CD4-positive, CD25-positive, alpha-beta regulatory T cell (primary cell): ENCODE results near the gene PDRG1. TPM values are rescaled to one million over a fixed set of nuclear protein-coding genes. Genes with fewer than 3 reads are reported as not detected.
"Not testable (repeated sequence)": the region's sequence is repeated elsewhere in the genome, so short reads cannot be mapped to it uniquely, and the experiment has no call there.

ENCODE experiments used
- ATAC-seq, 2 donors: fragments of 150-1000 bp; cut with Tn5 transposase; one replicate each; pipeline ENCODE4 v1.10.0; 2021; ENCODE audit warnings: low read depth in 2 of 2, moderate number of reproducible peaks in 2 of 2, moderate library complexity in 1 of 2
- DNase-seq, 3 donors: peaks; one replicate each; pipeline versions ENCODE4 v3.0.0 to v3.0.0-alpha.2; 2012 to 2022; ENCODE audit warnings: mixed read lengths in 1 of 3
- H3K27ac ChIP-seq: one replicate; pipeline ENCODE4 v1.7.0; 2013; ENCODE audit warnings: mild to moderate bottlenecking, low read length; ENCODE audit not compliant: insufficient read depth, poor library complexity, severe bottlenecking
- H3K27me3 ChIP-seq: one replicate; pipeline ENCODE4 v1.7.0; 2013; ENCODE audit warnings: low read length; ENCODE audit not compliant: control insufficient read depth, insufficient read depth
- H3K36me3 ChIP-seq: one replicate; pipeline ENCODE4 v1.7.0; 2013; ENCODE audit warnings: mild to moderate bottlenecking, low read length, moderate library complexity; ENCODE audit not compliant: control insufficient read depth, insufficient read depth
- H3K4me1 ChIP-seq: 2 replicates; pipeline ENCODE4 v1.7.0; 2013; ENCODE audit warnings: mild to moderate bottlenecking, low read length; ENCODE audit not compliant: insufficient read depth, control insufficient read depth, poor library complexity, severe bottlenecking
- H3K4me3 ChIP-seq: one replicate; pipeline ENCODE4 v1.7.0; 2013; ENCODE audit warnings: low read depth, mild to moderate bottlenecking, low read length, moderate library complexity
- H3K9me3 ChIP-seq, 2 experiments: 1 replicate in 1 of 2; 2 replicates in 1 of 2; pipeline ENCODE4 v1.7.0; 2013; ENCODE audit warnings: low read length in 2 of 2, mild to moderate bottlenecking in 1 of 2, moderate library complexity in 1 of 2; ENCODE audit not compliant: control insufficient read depth in 2 of 2
- H3K27ac Mint-ChIP-seq, 3 donors: one replicate each; pipeline ENCODE4 v1.8.0; 2020 to 2022; ENCODE audit warnings: mild to moderate bottlenecking in 3 of 3, mixed read lengths in 3 of 3, moderate library complexity in 2 of 3
- H3K27me3 Mint-ChIP-seq: one replicate; pipeline ENCODE4 v1.8.0; 2022; ENCODE audit warnings: mild to moderate bottlenecking, mixed read lengths
- H3K36me3 Mint-ChIP-seq: one replicate; pipeline ENCODE4 v1.8.0; 2020; ENCODE audit warnings: mixed read lengths
- H3K4me1 Mint-ChIP-seq, 4 donors: one replicate each; pipeline ENCODE4 v1.8.0; 2020 to 2022; ENCODE audit warnings: mixed read lengths in 4 of 4, mild to moderate bottlenecking in 1 of 4
- H3K4me3 Mint-ChIP-seq, 4 donors: one replicate each; pipeline ENCODE4 v1.8.0; 2020 to 2022; ENCODE audit warnings: mild to moderate bottlenecking in 4 of 4, mixed read lengths in 4 of 4, moderate library complexity in 3 of 4
- H3K9me3 Mint-ChIP-seq, 7 donors: one replicate each; pipeline ENCODE4 v1.8.0; 2020 to 2022; ENCODE audit warnings: mixed read lengths in 7 of 7, mild to moderate bottlenecking in 3 of 7, moderate library complexity in 2 of 7
- polyA plus RNA-seq, 4 donors: library from polyadenylated mRNA; unstranded; fragments of 300-500 nt; fragmentation: Illumina TruSeq; gene quantifications; one replicate each; pipeline ENCODE4 v1.2.3, GENCODE V29; 2021
- total RNA-seq: library from RNA; stranded (reverse); gene quantifications from one replicate; pipeline ENCODE4 v1.2.3, GENCODE V29; 2022

Gene PDRG1
- total and polyA plus RNA-seq, 5 donors from 2014 or later, result 10.3 to 27.6 (median 19.3) TPM

- Histone ChIP-seq H3K36me3 (no peaks in the 10 kb centered on the region), H3K4me3 (no peak overlapping the region), H3K27me3 (no peaks in the 10 kb centered on the region), H3K9me3 (no peaks in the 10 kb centered on the region), H3K27ac (no peak overlapping the region), H3K4me1 (no peaks in the 10 kb centered on the region)
- Mint-ChIP-seq H3K36me3 (no peaks in the 10 kb centered on the region), H3K27me3 (peaks cover 13% of the 10 kb centered on the region), H3K27ac (no peak overlapping the region), H3K9me3 (peaks cover 0 to 1% (median 0%) of the 10 kb centered on the region in 7 donors), H3K4me3 (no peak overlapping the region), H3K4me1 (no peaks in the 10 kb centered on the region)
- DNase-seq (no peak), ATAC-seq (no peak)
These were observed 17.4 kb downstream of the PDRG1 start for GRCh38 chr20:31934491-31934890.

- Histone ChIP-seq H3K27me3 (no peaks in the 10 kb centered on the region), H3K36me3 (no peaks in the 10 kb centered on the region), H3K4me3 (no peak overlapping the region), H3K27ac (no peak overlapping the region), H3K9me3 (no peaks in the 10 kb centered on the region), H3K4me1 (no peaks in the 10 kb centered on the region)
- Mint-ChIP-seq H3K4me1 (no peaks in the 10 kb centered on the region), H3K27me3 (peaks cover 17% of the 10 kb centered on the region), H3K4me3 (no peak overlapping the region), H3K36me3 (no peaks in the 10 kb centered on the region), H3K9me3 (peaks cover 0 to 1% (median 0%) of the 10 kb centered on the region in 7 donors), H3K27ac (no peak overlapping the region)
- DNase-seq (no peak), ATAC-seq (no peak)
These were observed 18.1 kb downstream of the PDRG1 start for GRCh38 chr20:31933698-31934097.

- no peak overlapping the region for H3K4me3 ChIP-seq
- H3K4me1 Mint-ChIP-seq, result no peaks in the 10 kb centered on the region
- H3K27me3 Mint-ChIP-seq, result peaks cover 32% of the 10 kb centered on the region
- ATAC-seq (no peak), DNase-seq (no peak)
- no peak overlapping the region for H3K27ac ChIP-seq
- H3K4me1 ChIP-seq, result no peaks in the 10 kb centered on the region
- peaks cover 1% of the 10 kb centered on the region for H3K27me3 ChIP-seq
- no peak overlapping the region for H3K4me3 Mint-ChIP-seq
- H3K36me3 ChIP-seq, result no peaks in the 10 kb centered on the region
- peak overlapping the region in 1 of 3 donors; percentile 75 for H3K27ac Mint-ChIP-seq
- peaks cover 0 to 1% (median 0%) of the 10 kb centered on the region in 7 donors for H3K9me3 Mint-ChIP-seq
- no peaks in the 10 kb centered on the region for H3K9me3 ChIP-seq
- no peaks in the 10 kb centered on the region for H3K36me3 Mint-ChIP-seq
These were observed 21.1 kb downstream of the PDRG1 start for GRCh38 chr20:31930779-31931178.

- not testable (repeated sequence) for H3K27ac ChIP-seq, H3K27ac Mint-ChIP-seq, H3K9me3 Mint-ChIP-seq, H3K4me3 Mint-ChIP-seq, ATAC-seq, H3K36me3 ChIP-seq, H3K4me1 ChIP-seq, H3K9me3 ChIP-seq, DNase-seq, H3K36me3 Mint-ChIP-seq, H3K4me3 ChIP-seq, H3K4me1 Mint-ChIP-seq, H3K27me3 ChIP-seq
- H3K27me3 Mint-ChIP-seq, result peaks cover 39% of the 10 kb centered on the region
These were observed 22.2 kb downstream of the PDRG1 start for GRCh38 chr20:31929631-31930030.

- Histone ChIP-seq H3K4me3 (no peak overlapping the region), H3K36me3 (no peaks in the 10 kb centered on the region), H3K27me3 (peaks cover 1% of the 10 kb centered on the region), H3K9me3 (no peaks in the 10 kb centered on the region), H3K4me1 (no peaks in the 10 kb centered on the region), H3K27ac (no peak overlapping the region)
- Mint-ChIP-seq H3K9me3 (peaks cover 0 to 3% (median 0%) of the 10 kb centered on the region in 7 donors), H3K4me3 (no peak overlapping the region), H3K4me1 (no peaks in the 10 kb centered on the region), H3K36me3 (no peaks in the 10 kb centered on the region), H3K27me3 (peaks cover 38% of the 10 kb centered on the region), H3K27ac (no peak overlapping the region)
- ATAC-seq (no peak), DNase-seq (no peak)
These were observed 24.2 kb downstream of the PDRG1 start for GRCh38 chr20:31927627-31928159.

GRCh38 chr20:31926493-31926892 is 25.4 kb downstream of the PDRG1 start:
- no peak for DNase-seq
- no peak overlapping the region for H3K27ac Mint-ChIP-seq
- H3K9me3 Mint-ChIP-seq, result peaks cover 0 to 2% (median 0%) of the 10 kb centered on the region in 7 donors
- no peak overlapping the region for H3K4me3 ChIP-seq
- no peaks in the 10 kb centered on the region for H3K36me3 Mint-ChIP-seq
- H3K36me3 ChIP-seq, result no peaks in the 10 kb centered on the region
- no peak overlapping the region for H3K27ac ChIP-seq
- H3K4me3 Mint-ChIP-seq, result no peak overlapping the region
- H3K4me1 ChIP-seq, result no peaks in the 10 kb centered on the region
- peaks cover 1% of the 10 kb centered on the region for H3K27me3 ChIP-seq
- no peaks in the 10 kb centered on the region for H3K9me3 ChIP-seq
- no peaks in the 10 kb centered on the region for H3K4me1 Mint-ChIP-seq
- ATAC-seq, result no peak
- H3K27me3 Mint-ChIP-seq, result peaks cover 38% of the 10 kb centered on the region

GRCh38 chr20:31925631-31926030 is 26.2 kb downstream of the PDRG1 start:
- Mint-ChIP-seq H3K27me3 (peaks cover 34% of the 10 kb centered on the region), H3K4me3 (no peak overlapping the region), H3K4me1 (no peaks in the 10 kb centered on the region), H3K27ac (no peak overlapping the region), H3K36me3 (no peaks in the 10 kb centered on the region), H3K9me3 (peaks cover 0 to 2% (median 0%) of the 10 kb centered on the region in 7 donors)
- H3K27ac ChIP-seq, result no peak overlapping the region
- no peaks in the 10 kb centered on the region for H3K4me1 ChIP-seq
- no peak for ATAC-seq
- no peaks in the 10 kb centered on the region for H3K36me3 ChIP-seq
- H3K4me3 ChIP-seq, result no peak overlapping the region
- H3K27me3 ChIP-seq, result peaks cover 1% of the 10 kb centered on the region
- DNase-seq, result no peak
- no peaks in the 10 kb centered on the region for H3K9me3 ChIP-seq

GRCh38 chr20:31924561-31924960 is 27.3 kb downstream of the PDRG1 start:
- peaks cover 36% of the 10 kb centered on the region for H3K27me3 Mint-ChIP-seq
- no peak for DNase-seq

More at GRCh38 chr20:31924561-31924960, 27.3 kb downstream of the PDRG1 start:
- H3K36me3 Mint-ChIP-seq, result no peaks in the 10 kb centered on the region
- H3K4me3 Mint-ChIP-seq, result no peak overlapping the region
- ATAC-seq, result no peak
- Histone ChIP-seq H3K36me3 (no peaks in the 10 kb centered on the region), H3K9me3 (no peaks in the 10 kb centered on the region), H3K4me1 (no peaks in the 10 kb centered on the region), H3K27ac (no peak overlapping the region), H3K27me3 (peaks cover 1% of the 10 kb centered on the region), H3K4me3 (no peak overlapping the region)
- H3K9me3 Mint-ChIP-seq, result peaks cover 0 to 2% (median 0%) of the 10 kb centered on the region in 7 donors
- no peak overlapping the region for H3K27ac Mint-ChIP-seq
- H3K4me1 Mint-ChIP-seq, result no peaks in the 10 kb centered on the region
